ENCODE data around the gene PFKFB3. TPM values are rescaled to one million over a fixed set of nuclear protein-coding genes. Genes with fewer than 3 reads are reported as not detected.
A peak's percentile ranks its signal among the peaks of the same experiment; 100 is the strongest.

PFKFB3 gene
- total RNA-seq, 1 donor from 2014 or later = 64.5 TPM

- Mint-ChIP-seq H3K4me1 (ENCODE audit: low read depth) (peaks cover 19% of the 10 kb centered on the region), H3K27ac (no peak overlapping the region), H3K4me3 (ENCODE audit: low read depth) (no peak overlapping the region), H3K27me3 (no peaks in the 10 kb centered on the region), H3K9me3 (ENCODE audit: low read depth) (no peaks in the 10 kb centered on the region), H3K36me3 (ENCODE audit: insufficient read depth) (peaks cover 6% of the 10 kb centered on the region)
- no peak for DNase-seq (ENCODE audit: low spot score, unreplicated experiment)
- no peak for TF ChIP-seq CTCF (IDR thresholded peaks at IDR 0.05; ENCODE audit: unreplicated experiment)
Observed at GRCh38 chr10:6249698-6250097, 47.0 kb downstream of the PFKFB3 start.

- Mint-ChIP-seq H3K4me3 (ENCODE audit: low read depth) (no peak overlapping the region), H3K9me3 (ENCODE audit: low read depth) (no peaks in the 10 kb centered on the region), H3K4me1 (ENCODE audit: low read depth) (peaks cover 21% of the 10 kb centered on the region), H3K27me3 (no peaks in the 10 kb centered on the region), H3K27ac (no peak overlapping the region), H3K36me3 (ENCODE audit: insufficient read depth) (peaks cover 9% of the 10 kb centered on the region)
- TF ChIP-seq CTCF (IDR thresholded peaks at IDR 0.05; ENCODE audit: unreplicated experiment) = no peak
- DNase-seq (ENCODE audit: low spot score, unreplicated experiment) = no peak
Observed at GRCh38 chr10:6250745-6251144, 48.0 kb downstream of the PFKFB3 start.

- no peaks in the 10 kb centered on the region for H3K27me3 Mint-ChIP-seq
Observed at GRCh38 chr10:6254201-6254600, 51.5 kb downstream of the PFKFB3 start.

GRCh38 chr10:6255548-6256061 is 52.9 kb downstream of the PFKFB3 start:
- Mint-ChIP-seq H3K27me3 (no peaks in the 10 kb centered on the region), H3K9me3 (ENCODE audit: low read depth) (peaks cover 14% of the 10 kb centered on the region), H3K4me1 (ENCODE audit: low read depth) (peaks cover 24% of the 10 kb centered on the region), H3K36me3 (ENCODE audit: insufficient read depth) (peaks cover 13% of the 10 kb centered on the region), H3K4me3 (ENCODE audit: low read depth) (no peak overlapping the region), H3K27ac (no peak overlapping the region)
- TF ChIP-seq CTCF (IDR thresholded peaks at IDR 0.05; ENCODE audit: unreplicated experiment) = no peak
- DNase-seq (ENCODE audit: low spot score, unreplicated experiment) = no peak

More at GRCh38 chr10:6254201-6254600, 51.5 kb downstream of the PFKFB3 start:
- peaks cover 10% of the 10 kb centered on the region for H3K36me3 Mint-ChIP-seq (ENCODE audit: insufficient read depth)
- TF ChIP-seq CTCF (IDR thresholded peaks at IDR 0.05; ENCODE audit: unreplicated experiment) = no peak
- no peak overlapping the region for H3K4me3 Mint-ChIP-seq (ENCODE audit: low read depth)
- H3K4me1 Mint-ChIP-seq (ENCODE audit: low read depth) = peaks cover 26% of the 10 kb centered on the region
- DNase-seq (ENCODE audit: low spot score, unreplicated experiment) = no peak
- no peak overlapping the region for H3K27ac Mint-ChIP-seq
- peaks cover 4% of the 10 kb centered on the region for H3K9me3 Mint-ChIP-seq (ENCODE audit: low read depth)

- H3K4me1 Mint-ChIP-seq (ENCODE audit: low read depth) = peaks cover 24% of the 10 kb centered on the region
- H3K9me3 Mint-ChIP-seq (ENCODE audit: low read depth) = peaks cover 22% of the 10 kb centered on the region
- no peak for TF ChIP-seq CTCF (IDR thresholded peaks at IDR 0.05; ENCODE audit: unreplicated experiment)
- no peak for DNase-seq (ENCODE audit: low spot score, unreplicated experiment)
- no peak overlapping the region for H3K4me3 Mint-ChIP-seq (ENCODE audit: low read depth)
- H3K27ac Mint-ChIP-seq = peak overlapping the region; percentile 88
- no peaks in the 10 kb centered on the region for H3K27me3 Mint-ChIP-seq
- peaks cover 19% of the 10 kb centered on the region for H3K36me3 Mint-ChIP-seq (ENCODE audit: insufficient read depth)
Observed at GRCh38 chr10:6256439-6256838, 53.7 kb downstream of the PFKFB3 start.

Data from progenitor cell of endocrine pancreas (in vitro differentiated cells).